ENCODE measurements around the gene CFAP57. TPM values are rescaled to one million over a fixed set of nuclear protein-coding genes. Genes with fewer than 3 reads are reported as not detected.

The CFAP57 gene
- total RNA-seq, 4 donors from 2014 or later: 0.44 TPM; not detected in 3

DNA sequence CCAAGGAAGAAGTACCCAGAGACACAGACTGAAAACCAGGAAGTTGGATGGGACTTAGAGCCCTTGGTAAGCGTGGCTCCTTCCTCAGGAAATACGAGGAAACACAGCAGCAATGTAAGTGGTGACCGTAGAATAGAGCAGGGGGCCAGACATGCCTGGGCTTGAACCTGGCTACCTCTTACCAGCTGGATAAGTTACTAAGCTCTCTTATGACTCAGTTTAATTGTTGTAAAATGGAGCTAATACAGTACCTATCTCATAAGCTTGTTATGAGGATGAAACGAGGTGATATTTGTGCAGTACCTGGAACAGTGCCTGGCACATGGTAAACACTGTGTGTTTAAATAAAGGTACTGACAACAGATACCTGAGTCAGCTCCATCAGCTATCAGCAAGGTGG lies 19.3 kb upstream of the CFAP57 start:
- TF ChIP-seq, protein P1, sequence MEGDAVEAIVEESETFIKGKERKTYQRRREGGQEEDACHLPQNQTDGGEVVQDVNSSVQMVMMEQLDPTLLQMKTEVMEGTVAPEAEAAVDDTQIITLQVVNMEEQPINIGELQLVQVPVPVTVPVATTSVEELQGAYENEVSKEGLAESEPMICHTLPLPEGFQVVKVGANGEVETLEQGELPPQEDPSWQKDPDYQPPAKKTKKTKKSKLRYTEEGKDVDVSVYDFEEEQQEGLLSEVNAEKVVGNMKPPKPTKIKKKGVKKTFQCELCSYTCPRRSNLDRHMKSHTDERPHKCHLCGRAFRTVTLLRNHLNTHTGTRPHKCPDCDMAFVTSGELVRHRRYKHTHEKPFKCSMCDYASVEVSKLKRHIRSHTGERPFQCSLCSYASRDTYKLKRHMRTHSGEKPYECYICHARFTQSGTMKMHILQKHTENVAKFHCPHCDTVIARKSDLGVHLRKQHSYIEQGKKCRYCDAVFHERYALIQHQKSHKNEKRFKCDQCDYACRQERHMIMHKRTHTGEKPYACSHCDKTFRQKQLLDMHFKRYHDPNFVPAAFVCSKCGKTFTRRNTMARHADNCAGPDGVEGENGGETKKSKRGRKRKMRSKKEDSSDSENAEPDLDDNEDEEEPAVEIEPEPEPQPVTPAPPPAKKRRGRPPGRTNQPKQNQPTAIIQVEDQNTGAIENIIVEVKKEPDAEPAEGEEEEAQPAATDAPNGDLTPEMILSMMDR (IDR thresholded peaks at IDR 0.05; ENCODE audit: low read depth): no peak

DNA sequence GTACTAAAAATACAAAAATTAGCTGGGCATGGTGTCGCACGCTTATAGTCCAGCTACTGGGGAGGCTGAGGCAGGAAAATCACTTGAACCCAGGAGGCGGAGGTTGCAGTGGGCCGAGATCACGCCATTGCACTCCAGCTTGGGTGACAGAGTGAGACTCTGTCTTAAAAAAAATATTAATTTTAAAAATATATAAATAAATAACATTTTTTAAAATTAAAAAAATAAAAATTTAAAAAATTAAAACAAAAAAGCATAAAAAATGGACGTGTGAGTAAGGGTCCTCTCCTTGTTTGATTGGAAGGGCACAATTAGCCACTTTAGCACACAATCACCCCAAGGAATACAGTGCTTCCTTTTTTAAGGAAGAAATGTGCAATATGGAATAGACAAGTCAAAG lies 18.7 kb upstream of the CFAP57 start:
- TF ChIP-seq, protein P1 (IDR thresholded peaks at IDR 0.05; ENCODE audit: low read depth): no peak

DNA sequence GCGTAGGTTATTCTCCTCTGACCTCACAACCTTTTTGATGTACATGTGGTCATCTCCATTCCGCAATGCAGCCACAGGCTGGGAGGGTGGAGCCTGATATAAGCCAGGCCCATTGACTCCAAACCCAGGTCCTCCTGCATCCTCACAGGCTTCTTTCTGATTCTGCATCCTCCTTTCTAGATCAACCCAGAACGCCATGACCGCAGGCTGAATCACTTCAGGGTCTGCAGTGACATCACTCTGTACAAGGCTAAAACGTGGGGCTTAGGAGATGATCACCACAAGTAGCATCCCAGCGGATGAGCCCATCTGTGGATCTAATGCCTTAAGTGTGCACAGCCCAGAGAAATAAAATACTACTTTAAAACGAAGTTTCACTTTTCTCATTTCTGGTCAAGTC lies 16.1 kb upstream of the CFAP57 start:
- TF ChIP-seq, protein P1 (IDR thresholded peaks at IDR 0.05; ENCODE audit: low read depth): no peak

DNA sequence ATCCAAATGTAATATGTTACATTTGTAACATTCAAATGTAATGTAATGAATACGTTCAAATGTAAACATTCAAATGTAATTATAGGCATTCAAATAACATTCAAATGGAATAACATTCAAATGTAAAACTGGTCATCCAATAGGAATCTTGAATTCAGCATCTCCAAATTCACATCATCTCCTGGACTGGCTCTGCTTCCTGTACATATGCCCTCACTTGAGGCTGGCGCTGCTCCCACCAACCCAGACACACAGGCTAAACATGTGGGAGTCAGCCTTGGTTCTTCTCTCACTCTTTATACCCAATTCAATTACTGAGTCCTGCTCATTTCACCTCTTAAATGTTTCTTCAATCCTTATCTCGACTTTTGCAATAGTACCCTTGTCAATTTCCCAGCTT lies 7.0 kb upstream of the CFAP57 start:
- TF ChIP-seq, protein P1 (IDR thresholded peaks at IDR 0.05; ENCODE audit: low read depth): no peak

DNA sequence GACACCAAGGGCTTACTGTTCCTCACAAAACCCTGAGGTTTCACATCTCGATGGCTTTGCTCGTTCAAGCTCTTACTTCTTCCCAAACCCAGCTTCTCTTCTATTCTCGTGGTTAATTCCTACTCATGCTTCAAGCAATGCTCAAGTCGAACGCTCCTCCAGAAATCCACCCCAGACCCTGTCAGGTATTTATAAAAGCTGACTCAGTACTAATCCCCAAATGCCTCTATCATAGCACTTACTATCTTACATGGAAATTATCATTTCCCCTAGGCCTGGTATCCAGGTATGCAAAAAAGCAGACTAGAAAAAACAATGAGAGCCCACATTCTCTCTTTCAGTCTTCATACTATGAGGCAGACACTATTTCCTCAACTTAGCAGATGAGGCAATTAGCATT lies 6.4 kb upstream of the CFAP57 start:
- TF ChIP-seq, protein P1 (IDR thresholded peaks at IDR 0.05; ENCODE audit: low read depth): no peak

DNA sequence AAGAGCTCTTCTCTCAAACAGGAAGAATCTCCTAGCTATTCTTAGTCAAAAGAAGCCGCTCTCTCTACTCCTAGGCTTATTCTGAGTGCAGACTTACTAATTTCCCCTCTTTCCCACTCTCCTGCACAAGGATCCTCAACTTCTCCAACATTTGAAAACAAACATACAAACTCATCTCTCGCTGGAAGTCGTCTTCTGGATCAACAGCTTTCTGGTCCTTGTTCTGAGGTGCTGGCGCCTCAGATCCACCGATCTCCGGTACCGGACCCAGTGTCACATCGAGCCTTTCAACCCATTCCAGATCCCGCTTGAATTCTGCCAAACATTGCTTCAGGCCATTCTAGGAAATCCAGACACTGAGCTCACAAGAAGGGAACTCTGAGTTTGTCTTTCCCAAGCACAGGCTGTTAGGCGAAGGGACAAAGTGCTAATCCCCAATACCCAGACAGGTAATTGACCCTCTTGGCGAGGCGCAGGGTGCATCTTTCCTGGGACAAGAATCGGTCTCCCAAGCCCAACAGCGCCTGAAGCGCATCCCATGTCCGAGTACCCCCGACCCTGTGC lies 736 bp upstream of the CFAP57 start:
- TF ChIP-seq, protein P1 (IDR thresholded peaks at IDR 0.05; ENCODE audit: low read depth): no peak

DNA sequence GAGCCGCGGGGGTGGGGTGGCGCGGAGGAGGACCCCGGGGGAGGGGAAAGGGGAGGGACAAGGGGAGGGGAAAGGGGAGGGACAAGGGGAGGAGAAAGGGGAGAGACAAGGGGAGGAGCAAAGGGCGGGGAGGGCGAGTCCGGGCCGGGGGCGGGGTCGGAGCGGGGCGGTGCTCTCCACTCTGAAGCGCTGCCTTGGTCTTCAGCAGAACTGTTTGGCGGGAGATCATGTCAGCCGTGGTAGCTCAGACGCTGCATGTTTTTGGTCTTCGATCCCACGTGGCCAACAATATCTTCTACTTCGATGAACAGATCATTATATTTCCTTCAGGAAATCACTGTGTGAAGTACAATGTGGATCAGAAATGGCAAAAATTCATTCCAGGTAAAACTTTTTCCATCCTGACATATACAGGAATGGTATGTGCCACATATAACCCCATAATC lies 420 bp downstream of the CFAP57 start:
- TF ChIP-seq, protein P1 (IDR thresholded peaks at IDR 0.05; ENCODE audit: low read depth): no peak
